ENCODE measurements around the gene ADRA1B.
A peak's percentile ranks its signal among the peaks of the same experiment; 100 is the strongest.

ADRA1B gene

DNA sequence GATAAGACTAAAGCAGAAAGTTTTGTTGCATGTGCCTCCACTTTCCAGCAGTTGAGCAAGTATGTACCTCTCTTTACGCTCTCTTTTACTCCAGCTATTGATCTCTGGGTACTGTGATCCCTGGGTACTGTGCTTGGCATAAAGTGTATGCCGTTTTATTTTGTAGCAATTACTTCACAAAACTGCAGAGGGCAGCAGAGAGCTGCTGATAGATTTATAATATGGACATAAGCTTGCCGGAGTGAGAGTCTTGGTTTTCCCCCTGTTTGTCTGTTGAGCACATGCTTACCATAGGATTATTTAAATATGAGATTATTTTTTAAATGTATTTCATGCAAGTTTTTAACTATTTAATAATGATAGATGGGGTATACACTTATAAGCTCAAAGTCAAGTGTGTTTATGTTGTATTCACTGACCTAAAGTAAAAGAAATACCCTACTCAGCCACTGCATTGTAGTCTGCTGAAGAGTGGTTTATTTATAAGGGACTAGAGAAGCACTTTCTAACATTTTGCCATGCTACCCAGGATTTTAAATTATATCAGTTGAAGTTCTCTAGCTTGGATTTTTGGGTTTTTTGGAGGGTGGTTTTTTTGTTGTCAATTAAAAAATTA is 105.7 kb downstream of the ADRA1B start:
- peak; percentile 50 for DNase-seq
